SK-N-SH (cell line): Measurements from ENCODE around the gene CLPTM1L. TPM values are rescaled to one million over a fixed set of nuclear protein-coding genes. Genes with fewer than 3 reads are reported as not detected.

ENCODE experiments used
- CTCF ChIA-PET: fragments of 300-600, 350-600 bp; formaldehyde crosslinking; extraction: SDS; loops from one replicate; lab custom pipeline; 2021; lab: Yijun Ruan, JAX
- POLR2A ChIA-PET: fragments of 350-600 bp; sonication (Branson Sonifier 250); formaldehyde crosslinking; extraction: SDS; loops from one replicate; lab custom pipeline; 2020; ENCODE audit warnings: antibody characterized with exemption, inconsistent platforms; lab: Yijun Ruan, JAX
- DNase-seq: peaks from one replicate; pipeline ENCODE4 v3.0.0; 2012
- H2AFZ ChIP-seq: fragments of 200-600 bp; sonication (generic); 2 replicates; pipeline ENCODE4 v1.8.1; 2016; ENCODE audit warnings: antibody characterized with exemption, mild to moderate bottlenecking, low read depth
- H3F3A ChIP-seq: fragments of 200-600 bp; sonication (generic); replicated peaks from 2 replicates; pipeline ENCODE3; 2016; ENCODE audit warnings: antibody characterized with exemption, mild to moderate bottlenecking; ENCODE audit not compliant: insufficient read depth
- H3K27ac ChIP-seq, 2 experiments: fragments of 200-500 bp in 1 of 2; fragments of 200-600 bp in 1 of 2; sonication (Bioruptor generic) in 1 of 2; sonication (generic), shearing (Covaris generic) in 1 of 2; 2 replicates each; pipeline versions ENCODE4 v1.5.1 to v1.6.1; 2014 to 2016; ENCODE audit warnings: low read depth in 2 of 2, inconsistent platforms in 1 of 2, low read length in 1 of 2, mild to moderate bottlenecking in 1 of 2, mixed read lengths in 1 of 2
- H3K27me3 ChIP-seq: fragments of 200-600 bp; sonication (generic), shearing (Covaris generic); 2 replicates; pipeline ENCODE4 v1.6.1; 2016; ENCODE audit warnings: mixed run types; ENCODE audit not compliant: insufficient read depth
- H3K36me3 ChIP-seq, 2 experiments: fragments of 200-500 bp in 1 of 2; fragments of 200-600 bp in 1 of 2; sonication (Bioruptor generic) in 1 of 2; sonication (generic) in 1 of 2; replicated peaks in 1 of 2; 2 replicates each; pipeline versions ENCODE3 to v1.5.1; 2014 to 2016; ENCODE audit warnings: low read length in 1 of 2, mild to moderate bottlenecking in 1 of 2; ENCODE audit not compliant: insufficient read depth in 2 of 2, control insufficient read depth in 1 of 2
- H3K4me1 ChIP-seq, 2 experiments: fragments of 200-500 bp in 1 of 2; fragments of 200-600 bp in 1 of 2; sonication (Bioruptor generic) in 1 of 2; sonication (generic), shearing (Covaris generic) in 1 of 2; 2 replicates each; pipeline versions ENCODE4 v1.5.1 to v1.6.1; 2014 to 2016; ENCODE audit warnings: low read depth in 1 of 2, low read length in 1 of 2, mixed run types in 1 of 2; ENCODE audit not compliant: insufficient read depth in 2 of 2, control insufficient read depth in 1 of 2
- H3K4me2 ChIP-seq: fragments of 200-600 bp; sonication (generic), shearing (Covaris generic); 2 replicates; pipeline ENCODE4 v1.6.1; 2017; ENCODE audit warnings: mixed run types
- H3K4me3 ChIP-seq, 2 experiments: fragments of 200-500 bp in 1 of 2; fragments of 200-600 bp in 1 of 2; sonication (Bioruptor generic) in 1 of 2; sonication (generic), shearing (Covaris generic) in 1 of 2; 2 replicates each; pipeline versions ENCODE4 v1.5.1 to v1.8.1; 2014 to 2016; ENCODE audit warnings: low read depth in 2 of 2, inconsistent platforms in 1 of 2, low read length in 1 of 2, mild to moderate bottlenecking in 1 of 2, mixed read lengths in 1 of 2, moderate library complexity in 1 of 2
- H3K79me2 ChIP-seq: fragments of 200-600 bp; sonication (generic); 2 replicates; pipeline ENCODE4 v1.8.1; 2017; ENCODE audit warnings: mild to moderate bottlenecking; ENCODE audit not compliant: insufficient read depth
- H3K9ac ChIP-seq: fragments of 200-600 bp; sonication (generic); 2 replicates; pipeline ENCODE4 v1.6.1; 2017; ENCODE audit warnings: mixed run types
- H3K9me2 ChIP-seq: fragments of 200-600 bp; sonication (generic); 2 replicates; pipeline ENCODE4 v1.6.1; 2017; ENCODE audit warnings: mixed run types
- H3K9me3 ChIP-seq: fragments of 200-600 bp; sonication (generic); 2 replicates; pipeline ENCODE4 v1.6.1; 2017; ENCODE audit warnings: mixed run types, mild to moderate bottlenecking, moderate library complexity
- H4K20me1 ChIP-seq: fragments of 200-600 bp; sonication (generic); 2 replicates; pipeline ENCODE4 v1.6.1; 2017; ENCODE audit warnings: mild to moderate bottlenecking, mixed run types; ENCODE audit not compliant: insufficient read depth
- ELF1 ChIP-seq: IDR thresholded peaks from 2 replicates; pipeline ENCODE4 v1.4.0; 2012
- EP300 ChIP-seq, 2 experiments: IDR thresholded peaks; 2 replicates each; pipeline versions ENCODE4 v1.4.0 to v1.6.1; 2012; ENCODE audit warnings: borderline replicate concordance in 1 of 2, low read depth in 1 of 2, low read length in 1 of 2
- GABPA ChIP-seq: IDR thresholded peaks from 2 replicates; pipeline ENCODE4 v1.4.0; 2012; ENCODE audit warnings: low read depth, mild to moderate bottlenecking
- GATA2 ChIP-seq: sonication (generic); formaldehyde crosslinking; IDR thresholded peaks from 2 replicates; pipeline ENCODE4 v1.5.0; 2020; ENCODE audit warnings: mild to moderate bottlenecking, missing genetic modification reagents
- IRF3 ChIP-seq: fragments of 150-350 bp; IDR thresholded peaks from 2 replicates; pipeline ENCODE4 v1.6.1; 2016; ENCODE audit warnings: mild to moderate bottlenecking, low read depth, low read length
- JUND ChIP-seq: IDR thresholded peaks from 2 replicates; pipeline ENCODE4 v1.4.0; 2012
- MAX ChIP-seq: IDR thresholded peaks from 2 replicates; pipeline ENCODE4 v1.4.0; 2012; ENCODE audit warnings: low read depth
- MEF2A ChIP-seq: IDR thresholded peaks from 2 replicates; pipeline ENCODE4 v1.4.0; 2012; ENCODE audit warnings: low read depth, borderline replicate concordance
- MXI1 ChIP-seq: IDR thresholded peaks from 2 replicates; pipeline ENCODE4 v1.6.1; 2012; ENCODE audit warnings: mild to moderate bottlenecking, low read depth, low read length, improper control_type of control experiment
- NFIC ChIP-seq: IDR thresholded peaks from 2 replicates; pipeline ENCODE4 v1.4.0; 2012; ENCODE audit warnings: borderline replicate concordance
- RAD21 ChIP-seq: IDR thresholded peaks from 2 replicates; pipeline ENCODE4 v1.6.1; 2012; ENCODE audit warnings: mild to moderate bottlenecking, low read length
- RFX5 ChIP-seq: IDR thresholded peaks from 2 replicates; pipeline ENCODE4 v1.6.1; 2012; ENCODE audit warnings: mild to moderate bottlenecking, improper control_type of control experiment, low read length
- RXRA ChIP-seq: IDR thresholded peaks from 2 replicates; pipeline ENCODE4 v1.4.0; 2012; ENCODE audit warnings: low read depth, mild to moderate bottlenecking, borderline replicate concordance
- TAF1 ChIP-seq: IDR thresholded peaks from 2 replicates; pipeline ENCODE4 v1.6.1; 2012; ENCODE audit warnings: low read depth, mild to moderate bottlenecking, low read length, moderate library complexity, borderline replicate concordance
- TEAD4 ChIP-seq: IDR thresholded peaks from 2 replicates; pipeline ENCODE4 v1.4.0; 2012; ENCODE audit warnings: mild to moderate bottlenecking, borderline replicate concordance; ENCODE audit not compliant: insufficient read depth
- WGBS: methylation state at CpG from one replicate; pipeline ENCODE4 v1.1.6; 2017; ENCODE audit warnings: low lambda C conversion rate; 5-methylcytosine and 5-hydroxymethylcytosine counted together
- polyA plus RNA-seq, 3 experiments: library from polyadenylated mRNA; depleted of rRNA; stranded (reverse); fragments of >200 nt; gene quantifications; 2 replicates each; pipeline ENCODE4 v1.2.3, GENCODE V29; 2012
- TF ChIP-seq, protein P1 (sequence below): IDR thresholded peaks from 2 replicates; pipeline ENCODE4 v1.6.1; 2012; ENCODE audit warnings: mild to moderate bottlenecking, low read depth, low read length, moderate library complexity

The CLPTM1L gene
- polyA plus RNA-seq, 1 of the 3 experiments (the other 2 are of a cell fraction) = 202 TPM

DNA sequence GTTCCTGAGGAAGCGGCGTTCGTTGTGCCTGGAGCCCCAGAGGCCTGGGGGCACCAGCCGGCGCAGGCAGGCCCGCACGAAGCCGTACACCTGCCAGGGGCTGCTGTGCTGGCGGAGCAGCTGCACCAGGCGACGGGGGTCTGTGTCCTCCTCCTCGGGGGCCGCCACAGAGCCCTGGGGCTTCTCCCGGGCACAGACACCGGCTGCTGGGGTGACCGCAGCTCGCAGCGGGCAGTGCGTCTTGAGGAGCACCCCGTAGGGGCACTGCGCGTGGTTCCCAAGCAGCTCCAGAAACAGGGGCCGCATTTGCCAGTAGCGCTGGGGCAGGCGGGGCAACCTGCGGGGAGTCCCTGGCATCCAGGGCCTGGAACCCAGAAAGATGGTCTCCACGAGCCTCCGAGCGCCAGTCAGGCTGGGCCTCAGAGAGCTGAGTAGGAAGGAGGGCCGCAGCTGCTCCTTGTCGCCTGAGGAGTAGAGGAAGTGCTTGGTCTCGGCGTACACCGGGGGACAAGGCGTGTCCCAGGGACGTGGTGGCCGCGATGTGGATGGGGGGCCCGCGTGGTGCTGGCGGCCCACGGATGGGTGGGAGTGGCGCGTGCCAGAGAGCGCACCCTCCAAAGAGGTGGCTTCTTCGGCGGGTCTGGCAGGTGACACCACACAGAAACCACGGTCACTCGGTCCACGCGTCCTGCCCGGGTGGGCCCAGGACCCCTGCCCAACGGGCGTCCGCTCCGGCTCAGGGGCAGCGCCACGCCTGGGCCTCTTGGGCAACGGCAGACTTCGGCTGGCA lies 51.3 kb downstream of the CLPTM1L start:
- H3K27me3 ChIP-seq = peaks cover 25% of the 10 kb centered on the region
- H3K4me2 ChIP-seq = no peak overlapping the region
- no peaks in the 10 kb centered on the region for H3K36me3 ChIP-seq
- H3K9me3 ChIP-seq = no peaks in the 10 kb centered on the region
- no peak overlapping the region for H3K27ac ChIP-seq
- H4K20me1 ChIP-seq = no peaks in the 10 kb centered on the region
- no peak overlapping the region for H3K4me3 ChIP-seq
- TF ChIP-seq RFX5 = no peak
- TF ChIP-seq, all 33 proteins: peak for 0
- H3K9ac ChIP-seq = no peak overlapping the region
- H3K9me2 ChIP-seq = no peaks in the 10 kb centered on the region
- no peak overlapping the region for H2AFZ ChIP-seq
- ChIA-PET POLR2A (no interaction called here), CTCF (interaction anchor here (0.7 kb wide), 1 partner anchor 8 kb away, joined by 3 read pairs; no protein-coding TSS in a partner anchor)
- H3K79me2 ChIP-seq = no peaks in the 10 kb centered on the region
- DNase-seq = no peak
- WGBS = 74% methylated on average over 25 of the region's 60 CpGs
- no peaks in the 10 kb centered on the region for H3F3A ChIP-seq
- H3K4me1 ChIP-seq = peaks cover 0 to 4% of the 10 kb centered on the region in 2 experiments; a peak in 1 of 4 replicates

DNA sequence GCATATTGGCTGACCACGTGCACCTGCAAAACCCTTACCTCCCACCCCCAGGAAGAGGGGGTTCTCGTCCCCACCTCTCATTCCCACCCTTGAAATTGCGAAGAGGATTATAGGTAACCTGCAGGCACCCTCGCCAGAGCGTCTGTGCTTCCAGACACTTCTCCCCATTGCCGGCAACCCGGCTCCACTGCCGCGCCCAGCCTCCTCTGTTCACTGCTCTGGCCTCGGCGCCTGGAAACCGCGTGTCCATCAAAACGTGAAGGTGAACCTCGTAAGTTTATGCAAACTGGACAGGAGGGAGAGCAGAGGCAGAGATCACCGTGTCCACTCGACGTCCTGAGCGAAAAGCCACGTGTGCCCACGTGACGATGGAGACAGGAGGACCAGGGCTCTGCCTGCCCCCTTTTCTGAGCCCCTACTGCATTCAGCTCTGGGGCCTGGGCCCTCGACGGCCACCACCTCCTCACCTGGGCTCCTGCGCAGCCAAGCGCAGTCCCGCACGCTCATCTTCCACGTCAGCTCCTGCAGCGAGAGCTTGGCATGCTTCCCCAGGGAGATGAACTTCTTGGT lies 52.0 kb downstream of the CLPTM1L start:
- DNase-seq = no peak
- TF ChIP-seq GATA2 (CRISPR knock-in tag) = no peak
- no peak for TF ChIP-seq ELF1
- no peak for TF ChIP-seq JUND
- no peak for TF ChIP-seq MXI1
- TF ChIP-seq TEAD4 = no peak
- TF ChIP-seq TAF1 = no peak
- no peak for TF ChIP-seq GABPA
- no peak overlapping the region for H3K27ac ChIP-seq
- H3K36me3 ChIP-seq = no peaks in the 10 kb centered on the region
- no peak overlapping the region for H3K9ac ChIP-seq
- WGBS = 67% methylated on average over 14 of the region's 30 CpGs
- H3K9me3 ChIP-seq = no peaks in the 10 kb centered on the region
- H3K4me2 ChIP-seq = no peak overlapping the region
- ChIA-PET POLR2A (no interaction called here), CTCF (no interaction called here)
- H2AFZ ChIP-seq = no peak overlapping the region
- H3K4me3 ChIP-seq = no peak overlapping the region
- H3K27me3 ChIP-seq = peaks cover 20% of the 10 kb centered on the region
- H3K9me2 ChIP-seq = no peaks in the 10 kb centered on the region
- no peaks in the 10 kb centered on the region for H3K79me2 ChIP-seq
- H3F3A ChIP-seq = no peaks in the 10 kb centered on the region
- H4K20me1 ChIP-seq = no peaks in the 10 kb centered on the region
- H3K4me1 ChIP-seq = peaks cover 0 to 4% of the 10 kb centered on the region in 2 experiments; a peak in 1 of 4 replicates

- no peak overlapping the region for H3K4me2 ChIP-seq
- H3K36me3 ChIP-seq = no peaks in the 10 kb centered on the region
- no peak overlapping the region for H3K9ac ChIP-seq
- no peaks in the 10 kb centered on the region for H4K20me1 ChIP-seq
- no peak for DNase-seq
- H3K27ac ChIP-seq = no peak overlapping the region
- WGBS = 28% methylated on average over 5 of the region's 6 CpGs
- H3K79me2 ChIP-seq = no peaks in the 10 kb centered on the region
- H3K9me2 ChIP-seq = no peaks in the 10 kb centered on the region
- H2AFZ ChIP-seq = no peak overlapping the region
- no peaks in the 10 kb centered on the region for H3F3A ChIP-seq
- peaks cover 15% of the 10 kb centered on the region for H3K27me3 ChIP-seq
- H3K4me3 ChIP-seq = no peak overlapping the region
- no peaks in the 10 kb centered on the region for H3K9me3 ChIP-seq
- ChIA-PET POLR2A (interaction anchor here (0.5 kb wide), 1 partner anchor 35 kb away, joined by 4 read pairs; no protein-coding TSS in a partner anchor), CTCF (no interaction called here)
- peaks cover 0 to 4% of the 10 kb centered on the region in 2 experiments; a peak in 1 of 4 replicates for H3K4me1 ChIP-seq
- TF ChIP-seq, protein P1, sequence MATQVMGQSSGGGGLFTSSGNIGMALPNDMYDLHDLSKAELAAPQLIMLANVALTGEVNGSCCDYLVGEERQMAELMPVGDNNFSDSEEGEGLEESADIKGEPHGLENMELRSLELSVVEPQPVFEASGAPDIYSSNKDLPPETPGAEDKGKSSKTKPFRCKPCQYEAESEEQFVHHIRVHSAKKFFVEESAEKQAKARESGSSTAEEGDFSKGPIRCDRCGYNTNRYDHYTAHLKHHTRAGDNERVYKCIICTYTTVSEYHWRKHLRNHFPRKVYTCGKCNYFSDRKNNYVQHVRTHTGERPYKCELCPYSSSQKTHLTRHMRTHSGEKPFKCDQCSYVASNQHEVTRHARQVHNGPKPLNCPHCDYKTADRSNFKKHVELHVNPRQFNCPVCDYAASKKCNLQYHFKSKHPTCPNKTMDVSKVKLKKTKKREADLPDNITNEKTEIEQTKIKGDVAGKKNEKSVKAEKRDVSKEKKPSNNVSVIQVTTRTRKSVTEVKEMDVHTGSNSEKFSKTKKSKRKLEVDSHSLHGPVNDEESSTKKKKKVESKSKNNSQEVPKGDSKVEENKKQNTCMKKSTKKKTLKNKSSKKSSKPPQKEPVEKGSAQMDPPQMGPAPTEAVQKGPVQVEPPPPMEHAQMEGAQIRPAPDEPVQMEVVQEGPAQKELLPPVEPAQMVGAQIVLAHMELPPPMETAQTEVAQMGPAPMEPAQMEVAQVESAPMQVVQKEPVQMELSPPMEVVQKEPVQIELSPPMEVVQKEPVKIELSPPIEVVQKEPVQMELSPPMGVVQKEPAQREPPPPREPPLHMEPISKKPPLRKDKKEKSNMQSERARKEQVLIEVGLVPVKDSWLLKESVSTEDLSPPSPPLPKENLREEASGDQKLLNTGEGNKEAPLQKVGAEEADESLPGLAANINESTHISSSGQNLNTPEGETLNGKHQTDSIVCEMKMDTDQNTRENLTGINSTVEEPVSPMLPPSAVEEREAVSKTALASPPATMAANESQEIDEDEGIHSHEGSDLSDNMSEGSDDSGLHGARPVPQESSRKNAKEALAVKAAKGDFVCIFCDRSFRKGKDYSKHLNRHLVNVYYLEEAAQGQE = no peak
- TF ChIP-seq EP300 (IDR thresholded peaks at IDR 0.05; ENCODE audit: borderline replicate concordance in 1 of 2, low read depth in 1 of 2, low read length in 1 of 2) (no peak), RAD21 (no peak), RXRA (no peak), ELF1 (no peak), MAX (no peak), MEF2A (no peak), IRF3 (no peak), MXI1 (no peak), NFIC (no peak)
Observed at GRCh38 chr5:1292139-1292538, 52.8 kb downstream of the CLPTM1L start.
